Thyroid gland (tissue), 4 donors: ENCODE results near the gene BTBD2.

ENCODE experiments used
- CTCF ChIP-seq, 6 experiments: fragments of 200-600 bp in 3 of 6; fragments of 450-650 bp in 3 of 6; sonication (generic) in 3 of 6; IDR thresholded peaks; one replicate each; pipeline ENCODE4 v1.5.1; 2016 to 2019; ENCODE audit warnings: antibody characterized with exemption in 6 of 6, mild to moderate bottlenecking in 2 of 6, inconsistent platforms in 1 of 6, moderate library complexity in 1 of 6
- POLR2A ChIP-seq, 2 donors: fragments of 450-650 bp; IDR thresholded peaks; one replicate each; pipeline ENCODE4 v1.6.1; 2017; ENCODE audit warnings: antibody characterized with exemption in 2 of 2, mild to moderate bottlenecking in 2 of 2, moderate library complexity in 1 of 2

GRCh38 chr19:2012941-2013682, 2.4 kb downstream of the BTBD2 start:
- no peak for TF ChIP-seq CTCF (IDR thresholded peaks at IDR 0.05)
- TF ChIP-seq POLR2A (IDR thresholded peaks at IDR 0.05), result no peak
